ENCODE results near the gene SLTM. TPM values are rescaled to one million over a fixed set of nuclear protein-coding genes. Genes with fewer than 3 reads are reported as not detected.
"Not testable (repeated sequence)": the region's sequence is repeated elsewhere in the genome, so short reads cannot be mapped to it uniquely, and the experiment has no call there.

Gene SLTM
- total RNA-seq, 4 donors from 2014 or later: 65.0 to 115 (median 92.5) TPM

GRCh38 chr15:58840048-58840447 lies 93.4 kb downstream of the SLTM start:
- Histone ChIP-seq H3K27ac (no peak overlapping the region), H3K4me1 (no peaks in the 10 kb centered on the region), H3K4me3 (no peak overlapping the region), H3K9me3 (no peaks in the 10 kb centered on the region), H3K27me3 (no peaks in the 10 kb centered on the region), H3K36me3 (peaks cover 0 to 40% (median 0%) of the 10 kb centered on the region in 3 donors)
- 90 to 91% methylated on average over 8 of the region's 8 CpGs for WGBS, 2 donors
- DNase-seq: no peak
- intact Hi-C loops (cut with DNase I): no loop called here
- TF ChIP-seq, protein P1, sequence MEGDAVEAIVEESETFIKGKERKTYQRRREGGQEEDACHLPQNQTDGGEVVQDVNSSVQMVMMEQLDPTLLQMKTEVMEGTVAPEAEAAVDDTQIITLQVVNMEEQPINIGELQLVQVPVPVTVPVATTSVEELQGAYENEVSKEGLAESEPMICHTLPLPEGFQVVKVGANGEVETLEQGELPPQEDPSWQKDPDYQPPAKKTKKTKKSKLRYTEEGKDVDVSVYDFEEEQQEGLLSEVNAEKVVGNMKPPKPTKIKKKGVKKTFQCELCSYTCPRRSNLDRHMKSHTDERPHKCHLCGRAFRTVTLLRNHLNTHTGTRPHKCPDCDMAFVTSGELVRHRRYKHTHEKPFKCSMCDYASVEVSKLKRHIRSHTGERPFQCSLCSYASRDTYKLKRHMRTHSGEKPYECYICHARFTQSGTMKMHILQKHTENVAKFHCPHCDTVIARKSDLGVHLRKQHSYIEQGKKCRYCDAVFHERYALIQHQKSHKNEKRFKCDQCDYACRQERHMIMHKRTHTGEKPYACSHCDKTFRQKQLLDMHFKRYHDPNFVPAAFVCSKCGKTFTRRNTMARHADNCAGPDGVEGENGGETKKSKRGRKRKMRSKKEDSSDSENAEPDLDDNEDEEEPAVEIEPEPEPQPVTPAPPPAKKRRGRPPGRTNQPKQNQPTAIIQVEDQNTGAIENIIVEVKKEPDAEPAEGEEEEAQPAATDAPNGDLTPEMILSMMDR (IDR thresholded peaks at IDR 0.05): no peak
- TF ChIP-seq POLR2A (IDR thresholded peaks at IDR 0.05): no peak

DNA sequence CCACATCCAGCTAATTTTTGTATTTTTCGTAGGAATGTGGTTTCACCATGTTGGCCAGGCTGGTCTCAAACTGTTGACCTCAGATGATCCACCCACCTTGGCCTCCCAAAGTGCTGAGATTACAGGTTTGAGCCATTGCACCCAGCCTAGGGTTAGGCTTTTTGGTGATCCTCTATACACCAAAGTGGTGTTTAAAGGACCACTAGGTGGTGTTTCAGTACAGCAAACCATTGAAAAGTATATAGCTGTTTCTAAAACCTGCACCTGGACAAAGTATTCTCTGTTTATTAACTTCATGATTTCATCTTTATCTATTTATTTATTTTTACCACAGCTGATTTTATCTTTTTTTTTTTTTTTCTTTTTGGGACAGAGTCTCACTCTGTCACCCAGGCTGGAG lies 94.0 kb downstream of the SLTM start:
- DNase-seq: no peak
- 89 to 100% methylated on average over 1 of the region's 1 CpG for WGBS, 2 donors
- TF ChIP-seq POLR2A (IDR thresholded peaks at IDR 0.05): no peak
- TF ChIP-seq, protein P1 (IDR thresholded peaks at IDR 0.05): peak in 1 of 6 experiments; percentile 24
- H3K4me1 ChIP-seq: no peaks in the 10 kb centered on the region
- no peaks in the 10 kb centered on the region for H3K9me3 ChIP-seq
- intact Hi-C loops (cut with DNase I): no loop called here
- no peaks in the 10 kb centered on the region for H3K27me3 ChIP-seq
- H3K4me3 ChIP-seq: no peak overlapping the region
- peaks cover 0 to 39% (median 0%) of the 10 kb centered on the region in 3 donors for H3K36me3 ChIP-seq
- no peak overlapping the region for H3K27ac ChIP-seq

GRCh38 chr15:58833681-58834426 lies 99.6 kb downstream of the SLTM start:
- Histone ChIP-seq H3K4me1 (peaks cover 0 to 13% (median 0%) of the 10 kb centered on the region in 3 donors), H3K36me3 (peaks cover 0 to 70% (median 0%) of the 10 kb centered on the region in 3 donors)
- 59 to 61% methylated on average over 9 of the region's 9 CpGs for WGBS, 2 donors
- H3K9me3 ChIP-seq; H3K27me3 ChIP-seq; intact Hi-C loops (cut with DNase I); H3K4me3 ChIP-seq; H3K27ac ChIP-seq; DNase-seq: not testable (repeated sequence)

- no peak for DNase-seq
- intact Hi-C loops (cut with DNase I): no loop called here
- 96% methylated on average over 2 of the region's 2 CpGs for WGBS, 2 donors
- Histone ChIP-seq H3K27me3 (no peaks in the 10 kb centered on the region), H3K4me1 (peaks cover 0 to 13% (median 0%) of the 10 kb centered on the region in 3 donors), H3K27ac (no peak overlapping the region), H3K4me3 (no peak overlapping the region), H3K9me3 (no peaks in the 10 kb centered on the region), H3K36me3 (peaks cover 4 to 88% (median 4%) of the 10 kb centered on the region in 3 donors)
- no peak for TF ChIP-seq POLR2A (IDR thresholded peaks at IDR 0.05)
- TF ChIP-seq, protein P1 (IDR thresholded peaks at IDR 0.05): no peak
Measured at GRCh38 chr15:58830556-58830955, 102.9 kb downstream of the SLTM start.

Small RNAs within 50 kb of the gene (small RNA-seq; reads per million reads assigned to genes)
- 0 reads per million in 4 donors for gene ZNF444P1

Other genes starting within 250 kb of the SLTM start
- 10 to 100 TPM; 34.3 to 61.3 (median 52.8) TPM for gene ADAM10, start 184.0 kb downstream of the SLTM start, total RNA-seq
- 10 to 100 TPM in 3 of 4 donors, 1 to 10 TPM in 1; 9.1 to 17.0 (median 13.9) TPM for gene MINDY2, start 162.4 kb downstream of the SLTM start, total RNA-seq
- 10 to 100 TPM; 15.2 to 19.6 (median 16.5) TPM for gene RNF111, start 54.0 kb upstream of the SLTM start, total RNA-seq
- gene CCNB2, start 171.5 kb upstream of the SLTM start, total RNA-seq: 10 to 100 TPM; 12.2 to 38.9 (median 23.0) TPM